GM12865 (cell line): ENCODE measurements around the gene TUBB2B.
A peak's percentile ranks its signal among the peaks of the same experiment; 100 is the strongest.

Source experiments
- DNase-seq: peaks from one replicate; pipeline ENCODE4 v3.0.0; 2010; ENCODE audit warnings: low read depth
- H3K4me3 ChIP-seq: 2 replicates; pipeline ENCODE4 v1.5.1; 2011; ENCODE audit warnings: mild to moderate bottlenecking, low read depth, low read length, control low read depth
- CTCF ChIP-seq: IDR thresholded peaks from 2 replicates; pipeline ENCODE4 v1.5.1; 2011; ENCODE audit warnings: low read length, control low read depth, low read depth, inconsistent platforms; ENCODE audit not compliant: insufficient read depth; ENCODE audit errors: missing control alignments

The TUBB2B gene

GRCh38 chr6:3211681-3212080 is 15.8 kb downstream of the TUBB2B start:
- H3K4me3 ChIP-seq: no peak overlapping the region
- no peak for TF ChIP-seq CTCF
- DNase-seq: no peak

GRCh38 chr6:3210024-3210610 is 17.3 kb downstream of the TUBB2B start:
- no peak for TF ChIP-seq CTCF

GRCh38 chr6:3209114-3210023 is 18.1 kb downstream of the TUBB2B start:
- no peak for TF ChIP-seq CTCF
- peak overlapping the region; percentile 4; the same call in 1 of the 2 replicates for H3K4me3 ChIP-seq
- DNase-seq: peak; percentile 91

More at GRCh38 chr6:3210024-3210610, 17.3 kb downstream of the TUBB2B start:
- no peak overlapping the region for H3K4me3 ChIP-seq
- no peak for DNase-seq

- peak overlapping the region; percentile 4; the same call in 1 of the 2 replicates for H3K4me3 ChIP-seq
- no peak for TF ChIP-seq CTCF
- no peak for DNase-seq
These were observed 18.7 kb downstream of the TUBB2B start for GRCh38 chr6:3208775-3209113.

GRCh38 chr6:3208098-3208774 is 19.2 kb downstream of the TUBB2B start:
- DNase-seq: no peak
- H3K4me3 ChIP-seq: no peak overlapping the region
- TF ChIP-seq CTCF: no peak

GRCh38 chr6:3206339-3207015 is 21.0 kb downstream of the TUBB2B start:
- H3K4me3 ChIP-seq: no peak overlapping the region
- no peak for DNase-seq
- no peak for TF ChIP-seq CTCF
